ENCODE measurements around the gene KRABD2.

KRABD2 gene

GRCh38 chr17:8393470-8394231, 17.1 kb upstream of the KRABD2 start:
- DNase-seq (ENCODE audit: insufficient read length, low spot score) = no peak
- no peak for TF ChIP-seq POU2F2 (IDR thresholded peaks at IDR 0.05; ENCODE audit: low read depth, low read length)
- TF ChIP-seq SPI1 (IDR thresholded peaks at IDR 0.05; ENCODE audit: low read depth, low read length) = peak; percentile 52
- FAIRE-seq = no peak

GRCh38 chr17:8392674-8393469, 16.4 kb upstream of the KRABD2 start:
- no peak for FAIRE-seq

GRCh38 chr17:8392274-8392673, 15.8 kb upstream of the KRABD2 start:
- no peak for FAIRE-seq
- no peak for DNase-seq (ENCODE audit: insufficient read length, low spot score)
- TF ChIP-seq POLR2AphosphoS5 (IDR thresholded peaks at IDR 0.05; ENCODE audit: low read depth, low read length) (no peak), POU2F2 (IDR thresholded peaks at IDR 0.05; ENCODE audit: low read depth, low read length) (no peak), TAF1 (IDR thresholded peaks at IDR 0.05; ENCODE audit: low read depth, low read length) (no peak), POLR2A (IDR thresholded peaks at IDR 0.05; ENCODE audit: low read depth, low read length) (no peak), PAX5 (IDR thresholded peaks at IDR 0.05; ENCODE audit: insufficient read depth, low read length, severe bottlenecking) (no peak), SPI1 (IDR thresholded peaks at IDR 0.05; ENCODE audit: low read depth, low read length) (no peak)

More at GRCh38 chr17:8392674-8393469, 16.4 kb upstream of the KRABD2 start:
- DNase-seq (ENCODE audit: insufficient read length, low spot score) = no peak
- TF ChIP-seq POU2F2 (IDR thresholded peaks at IDR 0.05; ENCODE audit: low read depth, low read length) = no peak
- no peak for TF ChIP-seq POLR2AphosphoS5 (IDR thresholded peaks at IDR 0.05; ENCODE audit: low read depth, low read length)
- no peak for TF ChIP-seq PAX5 (IDR thresholded peaks at IDR 0.05; ENCODE audit: insufficient read depth, low read length, severe bottlenecking)
- no peak for TF ChIP-seq POLR2A (IDR thresholded peaks at IDR 0.05; ENCODE audit: low read depth, low read length)
- TF ChIP-seq SPI1 (IDR thresholded peaks at IDR 0.05; ENCODE audit: low read depth, low read length) = no peak
- no peak for TF ChIP-seq TAF1 (IDR thresholded peaks at IDR 0.05; ENCODE audit: low read depth, low read length)

- no peak for FAIRE-seq
- TF ChIP-seq POU2F2 (IDR thresholded peaks at IDR 0.05; ENCODE audit: low read depth, low read length) (no peak), POLR2AphosphoS5 (IDR thresholded peaks at IDR 0.05; ENCODE audit: low read depth, low read length) (no peak), PAX5 (IDR thresholded peaks at IDR 0.05; ENCODE audit: insufficient read depth, low read length, severe bottlenecking) (no peak), POLR2A (IDR thresholded peaks at IDR 0.05; ENCODE audit: low read depth, low read length) (no peak), SPI1 (IDR thresholded peaks at IDR 0.05; ENCODE audit: low read depth, low read length) (no peak), TAF1 (IDR thresholded peaks at IDR 0.05; ENCODE audit: low read depth, low read length) (no peak)
- DNase-seq (ENCODE audit: insufficient read length, low spot score) = no peak
Measured at GRCh38 chr17:8391711-8392110, 15.2 kb upstream of the KRABD2 start.

- FAIRE-seq (no peak), DNase-seq (ENCODE audit: insufficient read length, low spot score) (no peak)
- no peak for TF ChIP-seq POLR2A (IDR thresholded peaks at IDR 0.05; ENCODE audit: low read depth, low read length)
- no peak for TF ChIP-seq PAX5 (IDR thresholded peaks at IDR 0.05; ENCODE audit: insufficient read depth, low read length, severe bottlenecking)
- TF ChIP-seq SPI1 (IDR thresholded peaks at IDR 0.05; ENCODE audit: low read depth, low read length) = no peak
- no peak for TF ChIP-seq POLR2AphosphoS5 (IDR thresholded peaks at IDR 0.05; ENCODE audit: low read depth, low read length)
- no peak for TF ChIP-seq POU2F2 (IDR thresholded peaks at IDR 0.05; ENCODE audit: low read depth, low read length)
- TF ChIP-seq TAF1 (IDR thresholded peaks at IDR 0.05; ENCODE audit: low read depth, low read length) = no peak
Measured at GRCh38 chr17:8387914-8388651, 11.6 kb upstream of the KRABD2 start.

GRCh38 chr17:8386841-8387240, 10.3 kb upstream of the KRABD2 start:
- FAIRE-seq (no peak), DNase-seq (ENCODE audit: insufficient read length, low spot score) (no peak)
- no peak for TF ChIP-seq POLR2AphosphoS5 (IDR thresholded peaks at IDR 0.05; ENCODE audit: low read depth, low read length)
- no peak for TF ChIP-seq POLR2A (IDR thresholded peaks at IDR 0.05; ENCODE audit: low read depth, low read length)
- TF ChIP-seq SPI1 (IDR thresholded peaks at IDR 0.05; ENCODE audit: low read depth, low read length) = no peak
- TF ChIP-seq POU2F2 (IDR thresholded peaks at IDR 0.05; ENCODE audit: low read depth, low read length) = no peak
- TF ChIP-seq TAF1 (IDR thresholded peaks at IDR 0.05; ENCODE audit: low read depth, low read length) = no peak
- TF ChIP-seq PAX5 (IDR thresholded peaks at IDR 0.05; ENCODE audit: insufficient read depth, low read length, severe bottlenecking) = no peak

GRCh38 chr17:8384801-8385378, 8.4 kb upstream of the KRABD2 start:
- DNase-seq (ENCODE audit: insufficient read length, low spot score) = no peak

GRCh38 chr17:8383143-8383822, 6.8 kb upstream of the KRABD2 start, which contains the start of gene RPL26:
RPL26 (minus strand) TSS chr17:8383193; CDS start chr17:8382310, 883 bp downstream.
- FAIRE-seq = peak; percentile 90
- peak; percentile 94 for DNase-seq (ENCODE audit: insufficient read length, low spot score)
- peak; percentile 47 for TF ChIP-seq SPI1 (IDR thresholded peaks at IDR 0.05; ENCODE audit: low read depth, low read length)
- TF ChIP-seq POU2F2 (IDR thresholded peaks at IDR 0.05; ENCODE audit: low read depth, low read length) = peak; percentile 87
- TF ChIP-seq POLR2A (IDR thresholded peaks at IDR 0.05; ENCODE audit: low read depth, low read length) = peak; percentile 99
- peak; percentile 100; the same call in 1 of the 2 replicates for TF ChIP-seq TAF1 (IDR thresholded peaks at IDR 0.05; ENCODE audit: low read depth, low read length)
- peak; percentile 55 for TF ChIP-seq PAX5 (IDR thresholded peaks at IDR 0.05; ENCODE audit: insufficient read depth, low read length, severe bottlenecking)
- peak; percentile 99; the same call in 1 of the 2 replicates for TF ChIP-seq POLR2AphosphoS5 (IDR thresholded peaks at IDR 0.05; ENCODE audit: low read depth, low read length)

More at GRCh38 chr17:8384801-8385378, 8.4 kb upstream of the KRABD2 start:
- FAIRE-seq = no peak
- TF ChIP-seq SPI1 (IDR thresholded peaks at IDR 0.05; ENCODE audit: low read depth, low read length) (no peak), POLR2AphosphoS5 (IDR thresholded peaks at IDR 0.05; ENCODE audit: low read depth, low read length) (no peak), POU2F2 (IDR thresholded peaks at IDR 0.05; ENCODE audit: low read depth, low read length) (no peak), PAX5 (IDR thresholded peaks at IDR 0.05; ENCODE audit: insufficient read depth, low read length, severe bottlenecking) (no peak), POLR2A (IDR thresholded peaks at IDR 0.05; ENCODE audit: low read depth, low read length) (no peak), TAF1 (IDR thresholded peaks at IDR 0.05; ENCODE audit: low read depth, low read length) (no peak)

Measured in GM12891 (cell line).